ENCODE data around the gene BTBD9.

DNA sequence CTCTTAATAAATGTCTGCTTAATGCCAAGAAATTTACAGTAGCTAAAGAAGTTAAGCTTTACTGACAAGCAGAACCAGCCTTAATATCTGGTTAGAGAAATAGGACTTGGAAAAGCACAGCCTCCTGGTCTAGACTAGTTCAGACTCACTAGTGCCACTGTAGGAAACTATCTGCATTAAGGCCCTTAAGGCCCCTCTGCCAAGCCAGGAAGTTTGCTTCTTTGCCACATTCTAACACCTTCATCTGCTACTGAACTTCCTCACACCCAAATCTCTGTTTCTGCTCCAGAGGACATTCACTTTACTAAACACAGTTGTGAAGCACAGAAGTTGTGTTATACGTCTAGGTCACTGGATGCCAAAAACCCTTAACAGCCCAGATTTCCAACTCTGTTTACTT lies 302.8 kb downstream of the BTBD9 start:
- TF ChIP-seq, protein P1, sequence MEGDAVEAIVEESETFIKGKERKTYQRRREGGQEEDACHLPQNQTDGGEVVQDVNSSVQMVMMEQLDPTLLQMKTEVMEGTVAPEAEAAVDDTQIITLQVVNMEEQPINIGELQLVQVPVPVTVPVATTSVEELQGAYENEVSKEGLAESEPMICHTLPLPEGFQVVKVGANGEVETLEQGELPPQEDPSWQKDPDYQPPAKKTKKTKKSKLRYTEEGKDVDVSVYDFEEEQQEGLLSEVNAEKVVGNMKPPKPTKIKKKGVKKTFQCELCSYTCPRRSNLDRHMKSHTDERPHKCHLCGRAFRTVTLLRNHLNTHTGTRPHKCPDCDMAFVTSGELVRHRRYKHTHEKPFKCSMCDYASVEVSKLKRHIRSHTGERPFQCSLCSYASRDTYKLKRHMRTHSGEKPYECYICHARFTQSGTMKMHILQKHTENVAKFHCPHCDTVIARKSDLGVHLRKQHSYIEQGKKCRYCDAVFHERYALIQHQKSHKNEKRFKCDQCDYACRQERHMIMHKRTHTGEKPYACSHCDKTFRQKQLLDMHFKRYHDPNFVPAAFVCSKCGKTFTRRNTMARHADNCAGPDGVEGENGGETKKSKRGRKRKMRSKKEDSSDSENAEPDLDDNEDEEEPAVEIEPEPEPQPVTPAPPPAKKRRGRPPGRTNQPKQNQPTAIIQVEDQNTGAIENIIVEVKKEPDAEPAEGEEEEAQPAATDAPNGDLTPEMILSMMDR (IDR thresholded peaks at IDR 0.05; ENCODE audit: borderline replicate concordance, extremely low read depth, low read length, poor library complexity, severe bottlenecking): no peak
- TF ChIP-seq EZH2 (IDR thresholded peaks at IDR 0.05; ENCODE audit: borderline replicate concordance, low read depth, low read length, severe bottlenecking): no peak

Measured in DND-41 (cell line).